ENCODE results near the gene TMTC1. TPM values are rescaled to one million over a fixed set of nuclear protein-coding genes. Genes with fewer than 3 reads are reported as not detected.

Gene TMTC1
- total and polyA plus RNA-seq, 2 experiments from 2014 or later, result 4.8 to 24.3 TPM

GRCh38 chr12:29744365-29744764, 39.4 kb downstream of the TMTC1 start:
- H3K27me3 Mint-ChIP-seq (ENCODE audit: insufficient read depth, low read depth, poor library complexity), result no peaks in the 10 kb centered on the region
- no peak for ATAC-seq
- H3K4me2 ChIP-seq, result no peak overlapping the region

GRCh38 chr12:29743801-29744200, 39.9 kb downstream of the TMTC1 start:
- no peak overlapping the region for H3K4me3 ChIP-seq
- H3K9me2 ChIP-seq (ENCODE audit: insufficient read depth), result no peaks in the 10 kb centered on the region
- DNase-seq (ENCODE audit: low spot score) (peak; percentile 13), ATAC-seq (peak; percentile 67)
- no peaks in the 10 kb centered on the region for H3K36me3 ChIP-seq (ENCODE audit: insufficient read depth)
- H3K27me3 ChIP-seq (ENCODE audit: insufficient read depth), result no peaks in the 10 kb centered on the region
- H3K4me1 ChIP-seq (ENCODE audit: insufficient read depth), result peaks cover 12% of the 10 kb centered on the region
- H3K27ac Mint-ChIP-seq, result no peak overlapping the region
- no peaks in the 10 kb centered on the region for H3K9me3 Mint-ChIP-seq
- no peak overlapping the region for H3K27ac ChIP-seq (ENCODE audit: low read depth)
- H3K4me2 ChIP-seq, result no peak overlapping the region
- H3K4me3 Mint-ChIP-seq, result no peak overlapping the region
- H3F3A ChIP-seq (replicated peaks; ENCODE audit: low read depth), result no peaks in the 10 kb centered on the region
- peaks cover 21% of the 10 kb centered on the region for H3K36me3 Mint-ChIP-seq (ENCODE audit: low read depth)
- H3K79me2 ChIP-seq (replicated peaks; ENCODE audit: insufficient read depth), result no peaks in the 10 kb centered on the region
- H4K20me1 ChIP-seq (replicated peaks; ENCODE audit: insufficient read depth), result no peaks in the 10 kb centered on the region; the same call in 1 of the 2 replicates
- H2AFZ ChIP-seq, result no peak overlapping the region
- H3K4me1 Mint-ChIP-seq, result peaks cover 21% of the 10 kb centered on the region
- H3K27me3 Mint-ChIP-seq (ENCODE audit: insufficient read depth, low read depth, poor library complexity), result no peaks in the 10 kb centered on the region
- TF ChIP-seq ETS1 (IDR thresholded peaks at IDR 0.05) (no peak), ZNF331 (CRISPR knock-in tag; IDR thresholded peaks at IDR 0.05; ENCODE audit: low read depth) (no peak), JUNB (IDR thresholded peaks at IDR 0.05; ENCODE audit: unreplicated experiment) (no peak), NANOG (IDR thresholded peaks at IDR 0.05; ENCODE audit: borderline replicate concordance) (no peak), CTCF (conservative IDR thresholded peaks at IDR 0.05; ENCODE audit: low read depth in 2 of 2) (no peak)

More at GRCh38 chr12:29744365-29744764, 39.4 kb downstream of the TMTC1 start:
- no peaks in the 10 kb centered on the region for H3K9me2 ChIP-seq (ENCODE audit: insufficient read depth)
- DNase-seq (ENCODE audit: low spot score), result no peak
- Mint-ChIP-seq H3K9me3 (no peaks in the 10 kb centered on the region), H3K4me3 (no peak overlapping the region), H3K4me1 (peaks cover 21% of the 10 kb centered on the region), H3K36me3 (ENCODE audit: low read depth) (peaks cover 22% of the 10 kb centered on the region), H3K27ac (no peak overlapping the region)
- no peaks in the 10 kb centered on the region; the same call in 1 of the 2 replicates for H4K20me1 ChIP-seq (replicated peaks; ENCODE audit: insufficient read depth)
- H3K4me3 ChIP-seq, result no peak overlapping the region
- H3K27ac ChIP-seq (ENCODE audit: low read depth), result no peak overlapping the region
- no peaks in the 10 kb centered on the region for H3K27me3 ChIP-seq (ENCODE audit: insufficient read depth)
- H2AFZ ChIP-seq, result no peak overlapping the region
- no peaks in the 10 kb centered on the region for H3F3A ChIP-seq (replicated peaks; ENCODE audit: low read depth)
- peaks cover 12% of the 10 kb centered on the region for H3K4me1 ChIP-seq (ENCODE audit: insufficient read depth)
- TF ChIP-seq REST (IDR thresholded peaks at IDR 0.05; ENCODE audit: unreplicated experiment) (no peak), STAT1 (IDR thresholded peaks at IDR 0.05; ENCODE audit: unreplicated experiment) (no peak)
- H3K36me3 ChIP-seq (ENCODE audit: insufficient read depth), result no peaks in the 10 kb centered on the region
- no peaks in the 10 kb centered on the region for H3K79me2 ChIP-seq (replicated peaks; ENCODE audit: insufficient read depth)
